ENCODE results near the gene AKT1.

GRCh38 chr14:104841730-104842129 is 46.2 kb upstream of the AKT1 start:
- no peak for TF ChIP-seq EZH2 (IDR thresholded peaks at IDR 0.05; ENCODE audit: insufficient read depth, poor library complexity, severe bottlenecking)
- TF ChIP-seq EZH2phosphoT487 (IDR thresholded peaks at IDR 0.05; ENCODE audit: insufficient read depth, low read depth) = no peak
